ENCODE measurements around the gene STEAP1B.

STEAP1B gene

GRCh38 chr7:22393913-22394729, 105.9 kb downstream of the STEAP1B start:
- in situ Hi-C loops (cut with HindIII; ENCODE audit: low pct_ligation_motif_present, low pct_unique_long_range_greater_than_20kb, low sequenced_read_pairs), result no loop called here
- DNase-seq, result no peak

GRCh38 chr7:22390516-22390915, 109.5 kb downstream of the STEAP1B start:
- in situ Hi-C loops (cut with HindIII; ENCODE audit: low pct_ligation_motif_present, low pct_unique_long_range_greater_than_20kb, low sequenced_read_pairs), result no loop called here
- no peak for DNase-seq

- no peak for DNase-seq
- in situ Hi-C loops (cut with HindIII; ENCODE audit: low pct_ligation_motif_present, low pct_unique_long_range_greater_than_20kb, low sequenced_read_pairs), result no loop called here
Observed at GRCh38 chr7:22389892-22390291, 110.1 kb downstream of the STEAP1B start.

GRCh38 chr7:22387583-22387982, 112.4 kb downstream of the STEAP1B start:
- DNase-seq, result no peak
- in situ Hi-C loops (cut with HindIII; ENCODE audit: low pct_ligation_motif_present, low pct_unique_long_range_greater_than_20kb, low sequenced_read_pairs), result no loop called here

GRCh38 chr7:22386865-22387264, 113.1 kb downstream of the STEAP1B start:
- in situ Hi-C loops (cut with HindIII; ENCODE audit: low pct_ligation_motif_present, low pct_unique_long_range_greater_than_20kb, low sequenced_read_pairs), result no loop called here
- DNase-seq, result no peak

- DNase-seq, result no peak
- in situ Hi-C loops (cut with HindIII; ENCODE audit: low pct_ligation_motif_present, low pct_unique_long_range_greater_than_20kb, low sequenced_read_pairs), result no loop called here
Observed at GRCh38 chr7:22386206-22386858, 113.7 kb downstream of the STEAP1B start.

GRCh38 chr7:22385326-22385725, 114.7 kb downstream of the STEAP1B start:
- in situ Hi-C loops (cut with HindIII; ENCODE audit: low pct_ligation_motif_present, low pct_unique_long_range_greater_than_20kb, low sequenced_read_pairs), result no loop called here

GRCh38 chr7:22380333-22380732, 119.7 kb downstream of the STEAP1B start:
- in situ Hi-C loops (cut with HindIII; ENCODE audit: low pct_ligation_motif_present, low pct_unique_long_range_greater_than_20kb, low sequenced_read_pairs), result no loop called here
- DNase-seq, result no peak

More at GRCh38 chr7:22385326-22385725, 114.7 kb downstream of the STEAP1B start:
- no peak for DNase-seq

GRCh38 chr7:22378199-22378980, 121.6 kb downstream of the STEAP1B start:
- in situ Hi-C loops (cut with HindIII; ENCODE audit: low pct_ligation_motif_present, low pct_unique_long_range_greater_than_20kb, low sequenced_read_pairs), result no loop called here
- DNase-seq, result no peak

- in situ Hi-C loops (cut with HindIII; ENCODE audit: low pct_ligation_motif_present, low pct_unique_long_range_greater_than_20kb, low sequenced_read_pairs), result no loop called here
- DNase-seq, result no peak
Observed at GRCh38 chr7:22377703-22378102, 122.3 kb downstream of the STEAP1B start.

GRCh38 chr7:22375359-22376048, 124.5 kb downstream of the STEAP1B start:
- no peak for DNase-seq
- in situ Hi-C loops (cut with HindIII; ENCODE audit: low pct_ligation_motif_present, low pct_unique_long_range_greater_than_20kb, low sequenced_read_pairs), result no loop called here

- in situ Hi-C loops (cut with HindIII; ENCODE audit: low pct_ligation_motif_present, low pct_unique_long_range_greater_than_20kb, low sequenced_read_pairs), result no loop called here
- no peak for DNase-seq
Observed at GRCh38 chr7:22373911-22374310, 126.1 kb downstream of the STEAP1B start.

- no peak for DNase-seq
- in situ Hi-C loops (cut with HindIII; ENCODE audit: low pct_ligation_motif_present, low pct_unique_long_range_greater_than_20kb, low sequenced_read_pairs), result no loop called here
Observed at GRCh38 chr7:22373388-22373787, 126.6 kb downstream of the STEAP1B start.

- DNase-seq, result no peak
- in situ Hi-C loops (cut with HindIII; ENCODE audit: low pct_ligation_motif_present, low pct_unique_long_range_greater_than_20kb, low sequenced_read_pairs), result no loop called here
Observed at GRCh38 chr7:22372863-22373262, 127.1 kb downstream of the STEAP1B start.

- no peak for DNase-seq
- in situ Hi-C loops (cut with HindIII; ENCODE audit: low pct_ligation_motif_present, low pct_unique_long_range_greater_than_20kb, low sequenced_read_pairs), result no loop called here
Observed at GRCh38 chr7:22371878-22372277, 128.1 kb downstream of the STEAP1B start.

Data from ACHN (cell line).